Bronchial epithelial cell (primary cell): ENCODE data around the gene TKTL2. TPM values are rescaled to one million over a fixed set of nuclear protein-coding genes. Genes with fewer than 3 reads are reported as not detected.
A peak's percentile ranks its signal among the peaks of the same experiment; 100 is the strongest.

Experiments
- DNase-seq: peaks from one replicate; pipeline ENCODE4 v3.0.0-alpha.2; 2010; ENCODE audit warnings: low read depth
- FAIRE-seq: peaks from 2 replicates; lab custom pipeline; 2011; peaks lifted over from hg19 to GRCh38; lab: Jason Lieb, UNC
- H3K27me3 ChIP-seq: 2 replicates; pipeline ENCODE4 v1.5.1; 2011; ENCODE audit warnings: low read length; ENCODE audit not compliant: control insufficient read depth, insufficient read depth
- H3K36me3 ChIP-seq: 2 replicates; pipeline ENCODE4 v1.5.1; 2011; ENCODE audit warnings: low read length; ENCODE audit not compliant: control insufficient read depth, insufficient read depth
- H3K4me3 ChIP-seq: 2 replicates; pipeline ENCODE4 v1.5.1; 2011; ENCODE audit warnings: mild to moderate bottlenecking, low read depth, low read length, control low read depth
- CTCF ChIP-seq: IDR thresholded peaks from 2 replicates; pipeline ENCODE4 v1.5.1; 2011; ENCODE audit warnings: mild to moderate bottlenecking, moderate library complexity, low read length, control low read depth, inconsistent platforms; ENCODE audit not compliant: insufficient read depth, severe bottlenecking
- total RNA-seq: library from RNA; depleted of rRNA; stranded (reverse); fragments of >200 nt; gene quantifications from 2 replicates; pipeline ENCODE4 v1.2.1, GENCODE V29; 2014

Gene TKTL2
- under 0.01 TPM in 1 of 2 replicates, not detected in the other for total RNA-seq

GRCh38 chr4:163473576-163473975 lies at the start of gene TKTL2:
Gene TKTL2, minus strand, starts transcription at chr4:163473754. Its CDS starts 20 bp downstream, at chr4:163473734.
- H3K27me3 ChIP-seq: no peaks in the 10 kb centered on the region

GRCh38 chr4:163515198-163515597 lies 41.6 kb upstream of the TKTL2 start:
- FAIRE-seq (no peak), DNase-seq (no peak)
- Histone ChIP-seq H3K27me3 (no peaks in the 10 kb centered on the region), H3K4me3 (no peak overlapping the region), H3K36me3 (peaks cover 9% of the 10 kb centered on the region)
- no peak for TF ChIP-seq CTCF

More at GRCh38 chr4:163473576-163473975, at the start of gene TKTL2:
- Histone ChIP-seq H3K4me3 (no peak within 1 kb of the TSS), H3K36me3 (no peaks in the 10 kb centered on the region)
- DNase-seq (no peak), FAIRE-seq (no peak)
- no peak for TF ChIP-seq CTCF

- FAIRE-seq (no peak), DNase-seq (no peak)
- peaks cover 1% of the 10 kb centered on the region for H3K36me3 ChIP-seq
- H3K4me3 ChIP-seq: no peak overlapping the region
- H3K27me3 ChIP-seq: no peaks in the 10 kb centered on the region
- TF ChIP-seq CTCF: no peak
These were observed 31.8 kb upstream of the TKTL2 start for GRCh38 chr4:163505374-163505773.

GRCh38 chr4:163500586-163500985 lies 27.0 kb upstream of the TKTL2 start:
- DNase-seq (no peak), FAIRE-seq (no peak)
- Histone ChIP-seq H3K27me3 (no peaks in the 10 kb centered on the region), H3K4me3 (no peak overlapping the region), H3K36me3 (no peaks in the 10 kb centered on the region)
- TF ChIP-seq CTCF: no peak

- Histone ChIP-seq H3K27me3 (no peaks in the 10 kb centered on the region), H3K36me3 (no peaks in the 10 kb centered on the region), H3K4me3 (peak overlapping the region; percentile 72)
- no peak for TF ChIP-seq CTCF
- FAIRE-seq: no peak
- DNase-seq: no peak
These were observed 22.3 kb upstream of the TKTL2 start for GRCh38 chr4:163495900-163496299.
